GM21529 (cell line): Measurements from ENCODE around the gene NAA38.
A peak's percentile ranks its signal among the peaks of the same experiment; 100 is the strongest.
"Not testable (repeated sequence)": the region's sequence is repeated elsewhere in the genome, so short reads cannot be mapped to it uniquely, and the experiment has no call there.

Source experiments
- ATAC-seq: cut with Tn5 transposase; IDR thresholded peaks from one replicate; pipeline ENCODE4 v1.9.1; 2021; ENCODE audit not compliant: unreplicated experiment

The NAA38 gene

DNA sequence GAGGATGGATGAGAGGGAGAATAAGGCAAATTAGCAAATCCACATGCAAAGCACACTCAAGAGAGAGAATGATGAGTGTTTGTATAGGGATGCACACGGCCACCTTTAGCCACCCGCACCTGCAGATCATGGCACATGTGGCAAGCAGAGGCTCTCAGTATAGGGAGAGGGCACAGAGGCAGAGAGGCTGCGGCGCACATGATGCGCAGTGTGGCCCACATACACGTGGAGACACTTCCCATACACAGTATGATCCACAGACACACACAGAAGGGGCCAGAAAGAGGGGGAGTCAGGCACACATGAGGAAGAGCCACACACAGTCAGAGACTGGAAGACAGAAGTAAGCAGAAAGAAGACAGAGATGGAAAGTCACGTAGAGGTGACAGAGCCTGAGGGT is 24.7 kb upstream of the NAA38 start:
- ATAC-seq, result no peak

GRCh38 chr17:7881276-7882054 is 24.1 kb upstream of the NAA38 start:
- no peak for ATAC-seq

DNA sequence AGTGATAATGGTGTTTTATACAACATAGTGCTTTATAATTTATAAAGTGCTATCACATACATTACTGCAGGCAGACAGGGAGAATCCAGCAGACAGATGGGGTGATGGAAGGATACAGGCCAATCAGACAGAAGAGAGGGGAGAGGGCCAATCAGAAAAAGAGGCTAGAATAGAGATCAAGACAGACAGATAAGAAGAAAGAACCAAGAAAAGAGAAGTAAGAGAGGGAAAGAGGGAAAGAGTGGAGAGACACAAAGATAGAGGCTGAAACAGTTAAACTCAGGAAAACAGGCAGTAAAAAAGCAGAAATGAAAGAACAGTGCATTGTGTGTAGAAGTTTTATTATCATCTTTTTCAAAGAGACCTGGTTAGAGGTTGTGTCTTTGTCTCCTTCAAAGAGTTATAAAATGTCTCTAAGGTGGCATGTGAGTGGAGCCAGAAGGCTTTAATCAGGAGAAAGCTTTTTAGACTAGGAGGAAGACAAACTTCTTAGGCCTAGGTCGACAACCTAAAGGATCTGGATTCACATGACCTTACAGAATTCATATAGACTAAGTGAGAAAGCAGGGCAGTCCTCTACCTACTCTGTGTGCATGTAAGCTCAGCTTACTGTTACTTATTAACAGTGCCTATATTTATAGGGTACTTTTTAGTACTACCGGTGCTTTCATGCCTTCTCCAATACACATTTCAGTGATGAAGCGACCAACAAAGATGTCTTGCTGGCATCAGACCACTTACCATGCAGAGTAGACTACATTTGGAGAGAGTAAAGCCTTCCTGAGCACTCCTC is 22.9 kb upstream of the NAA38 start:
- ATAC-seq, result no peak

DNA sequence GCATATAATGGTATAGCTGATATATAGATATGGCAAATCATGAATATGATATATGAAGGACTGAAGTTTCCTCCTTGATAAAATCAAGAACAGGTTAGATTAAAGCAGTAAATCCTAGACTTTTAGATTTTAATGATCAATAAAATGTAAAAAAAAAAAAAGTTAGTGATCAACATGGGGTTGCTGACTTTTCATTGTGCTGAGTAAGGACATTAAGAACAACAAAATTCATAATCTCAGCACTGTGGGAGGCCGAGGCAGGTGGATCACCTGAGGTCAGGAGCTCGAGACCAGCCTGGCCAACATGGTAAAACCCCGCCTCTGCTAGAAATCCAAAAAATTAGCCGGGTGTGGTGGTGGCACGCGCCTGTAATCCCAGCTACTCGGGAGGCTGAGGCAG is 20.9 kb upstream of the NAA38 start:
- no peak for ATAC-seq

GRCh38 chr17:7875804-7876370 is 18.5 kb upstream of the NAA38 start:
- no peak for ATAC-seq

GRCh38 chr17:7873051-7873450 is 15.7 kb upstream of the NAA38 start:
- ATAC-seq, result no peak

DNA sequence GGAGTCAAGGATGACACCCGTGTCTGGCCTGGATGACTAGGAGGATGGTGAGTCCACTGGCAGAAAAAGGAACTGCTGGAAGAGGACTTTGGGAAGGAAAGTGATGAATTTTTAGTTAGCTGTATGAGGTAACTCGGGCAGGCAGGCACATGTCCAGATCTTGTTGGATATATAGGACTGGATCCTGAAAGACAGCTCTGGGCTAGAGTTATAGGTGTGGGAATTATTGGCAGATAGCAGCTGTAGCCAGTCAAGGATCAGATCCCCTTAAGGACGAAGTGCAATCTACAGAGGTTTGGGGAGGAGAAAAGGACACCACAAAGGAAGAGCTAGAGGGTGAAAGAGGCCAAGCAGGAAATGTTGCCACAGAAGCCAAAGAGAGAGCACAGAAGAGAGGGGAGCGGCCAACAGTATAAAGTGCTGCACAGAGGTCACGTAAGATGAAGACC is 10.5 kb upstream of the NAA38 start:
- no peak for ATAC-seq

DNA sequence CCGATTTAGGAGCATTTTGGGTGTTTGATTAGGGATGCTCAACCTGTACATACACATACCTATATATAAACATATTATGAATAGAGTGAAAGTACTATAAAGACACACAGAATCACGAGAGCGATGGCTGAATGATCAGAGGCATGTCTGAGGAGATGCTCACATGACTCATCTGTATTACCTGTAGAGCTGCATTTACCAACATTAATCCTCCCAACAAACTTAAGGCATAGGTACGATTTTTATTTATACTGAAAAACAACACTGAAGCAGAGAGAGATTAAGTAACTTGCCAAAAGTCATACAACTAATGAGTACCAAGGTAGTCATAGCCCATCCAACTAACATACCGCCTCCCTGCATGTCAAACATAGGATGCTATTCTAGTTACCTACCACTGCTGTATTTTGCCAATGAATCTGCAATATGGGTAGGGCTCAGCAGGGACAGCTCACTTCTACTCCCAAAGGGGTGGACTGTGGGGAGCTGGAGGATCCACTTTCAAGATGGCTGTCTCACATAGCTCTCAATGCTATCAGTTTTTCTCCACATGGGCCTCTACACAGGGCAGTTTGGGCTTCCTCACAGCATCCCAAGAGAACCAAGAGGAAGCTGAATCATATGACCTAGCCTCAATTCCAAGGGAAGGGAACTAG is 7.8 kb upstream of the NAA38 start:
- no peak for ATAC-seq

DNA sequence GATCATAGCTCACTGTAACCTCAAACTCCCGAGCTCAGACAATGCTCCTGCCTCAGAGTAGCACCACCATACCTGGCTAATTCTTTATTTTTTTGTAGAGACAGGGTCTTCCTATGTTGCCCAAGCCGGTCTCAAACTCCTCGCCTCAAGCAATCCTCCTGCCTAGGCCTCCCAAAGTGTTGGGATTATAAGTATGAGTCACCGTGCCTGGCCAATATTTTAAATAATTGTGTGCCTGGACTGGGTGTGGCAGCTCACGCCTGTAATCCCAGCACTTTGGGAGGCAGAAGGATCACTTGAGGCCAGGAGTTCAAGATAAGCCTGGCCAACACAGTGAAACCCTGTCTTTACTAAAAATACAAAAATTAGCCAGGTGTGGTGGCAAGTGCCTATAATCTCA is 7.0 kb upstream of the NAA38 start:
- ATAC-seq, result not testable (repeated sequence)

DNA sequence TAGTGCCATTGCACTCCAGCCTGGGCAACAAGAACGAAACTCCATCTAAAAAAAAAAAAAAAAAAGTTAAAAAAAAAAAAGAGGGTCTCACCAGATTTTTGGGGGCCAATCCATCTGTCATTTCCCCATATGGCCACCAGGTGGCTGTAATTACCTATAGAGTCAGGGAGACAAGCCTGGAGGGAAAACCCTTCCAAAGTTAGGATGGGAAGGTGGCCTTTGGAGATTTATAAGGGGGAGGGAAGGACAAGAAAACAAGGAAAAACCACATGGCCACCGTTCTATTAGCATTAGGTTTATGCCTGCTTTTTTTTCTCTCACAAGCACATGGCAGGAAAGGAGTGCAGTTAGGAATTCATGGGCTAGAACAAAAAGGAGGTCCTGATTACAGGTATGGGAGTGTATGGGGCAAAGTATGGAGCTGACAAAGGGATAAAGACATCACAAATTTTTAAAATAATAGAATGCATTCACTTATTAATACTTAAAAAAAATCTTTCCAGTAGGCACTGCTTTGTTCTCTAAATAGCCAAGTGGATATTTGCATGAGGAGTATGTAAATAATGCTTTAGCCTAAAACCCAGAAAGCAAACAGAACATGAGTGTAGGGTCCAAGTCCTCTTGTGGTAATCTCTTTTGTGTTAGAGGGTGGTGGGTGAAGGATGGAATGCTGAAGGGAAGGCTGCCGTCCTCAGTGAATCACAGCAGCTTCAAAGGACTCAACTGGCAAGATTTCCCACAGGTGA is 5.5 kb upstream of the NAA38 start:
- no peak for ATAC-seq

GRCh38 chr17:7859028-7859427 is 1.7 kb upstream of the NAA38 start:
- ATAC-seq, result no peak

DNA sequence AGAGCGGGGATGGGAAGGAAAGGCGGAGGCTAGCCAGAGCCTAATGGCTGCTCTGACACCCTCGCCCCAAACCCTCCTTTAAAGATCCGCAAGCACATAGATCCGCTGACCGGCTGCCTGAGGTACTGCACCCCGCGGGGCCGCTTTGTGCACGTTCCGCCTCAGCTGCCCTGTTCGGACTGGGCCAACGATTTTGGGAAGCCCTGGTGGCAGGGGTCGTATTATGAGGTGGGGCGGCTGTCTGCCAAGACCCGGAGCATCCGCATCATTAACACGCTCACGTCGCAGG is 1.1 kb upstream of the NAA38 start:
- ATAC-seq, result no peak

DNA sequence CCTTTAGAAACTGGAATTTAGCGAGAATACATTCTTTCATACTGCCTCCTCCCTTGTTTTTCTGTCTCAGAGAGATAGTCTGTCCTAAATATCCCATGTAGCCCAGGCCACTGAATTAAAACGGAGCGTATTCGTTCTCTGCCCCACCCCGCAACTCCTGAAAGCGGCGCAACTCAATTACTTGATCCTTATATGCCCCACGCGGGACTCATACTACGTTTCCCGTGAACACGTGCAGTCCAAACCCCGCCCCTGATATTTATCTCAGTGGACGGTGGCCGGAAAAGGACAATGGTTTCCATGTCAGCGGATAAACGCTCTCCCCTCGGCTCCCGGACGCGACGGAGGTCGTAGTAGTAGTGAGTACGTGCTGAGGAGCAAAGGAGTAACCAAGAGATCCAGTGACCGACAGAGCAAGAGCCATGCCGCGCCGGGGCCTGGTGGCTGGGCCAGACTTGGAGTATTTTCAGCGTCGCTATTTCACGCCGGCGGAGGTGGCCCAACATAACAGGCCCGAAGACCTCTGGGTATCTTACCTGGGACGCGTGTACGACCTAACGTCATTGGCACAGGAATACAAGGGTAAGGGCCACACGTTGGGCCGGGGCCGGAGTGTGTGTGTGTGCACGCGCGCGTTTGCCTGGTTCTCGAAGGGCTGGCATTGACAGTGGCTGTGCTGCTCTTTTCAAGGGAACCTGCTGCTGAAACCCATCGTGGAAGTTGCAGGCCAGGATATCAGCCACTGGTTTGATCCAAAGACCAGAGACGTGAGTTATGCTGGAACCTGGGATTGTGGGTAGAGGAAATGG is 558 bp upstream of the NAA38 start, which contains the start of gene CYB5D1:
TSS of gene CYB5D1 (plus strand) at position 291 of the 809 bp plus-strand sequence. CDS start at position 423, 132 bp downstream.
- peak; percentile 33 for ATAC-seq

- no peak for ATAC-seq
Measured at GRCh38 chr17:7856011-7856810, 1.1 kb downstream of the NAA38 start.

GRCh38 chr17:7855660-7856010 is 1.7 kb downstream of the NAA38 start:
- no peak for ATAC-seq

- no peak for ATAC-seq
Measured at GRCh38 chr17:7854851-7855659, 2.3 kb downstream of the NAA38 start, which contains the start of gene TMEM88. Gene TMEM88 (plus strand): TSS chr17:7855066. CDS start chr17:7855075, 9 bp downstream.

- no peak for ATAC-seq
Measured at GRCh38 chr17:7854078-7854777, 3.1 kb downstream of the NAA38 start.

DNA sequence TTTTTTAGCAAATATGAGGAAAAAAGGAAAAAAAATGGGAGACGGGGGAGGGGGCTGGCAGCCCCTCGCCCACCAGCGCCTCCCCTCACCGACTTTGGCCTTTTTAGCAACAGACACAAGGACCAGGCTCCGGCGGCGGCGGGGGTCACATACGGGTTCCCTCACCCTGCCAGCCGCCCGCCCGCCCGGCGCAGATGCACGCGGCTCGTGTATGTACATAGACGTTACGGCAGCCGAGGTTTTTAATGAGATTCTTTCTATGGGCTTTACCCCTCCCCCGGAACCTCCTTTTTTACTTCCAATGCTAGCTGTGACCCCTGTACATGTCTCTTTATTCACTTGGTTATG is 3.7 kb downstream of the NAA38 start:
- ATAC-seq, result no peak
